HEK293T (cell line): ENCODE measurements around the gene APP.

Experiments
- BHLHE40 ChIP-seq: fragments of 450-650 bp; IDR thresholded peaks from 2 replicates; pipeline ENCODE4 v1.6.1; 2016; ENCODE audit warnings: mild to moderate bottlenecking, moderate library complexity, borderline replicate concordance
- ELF4 ChIP-seq: fragments of 450-650 bp; IDR thresholded peaks from 2 replicates; pipeline ENCODE4 v1.6.1; 2017; ENCODE audit warnings: antibody characterized with exemption
- FOXK2 ChIP-seq: fragments of 450-650 bp; IDR thresholded peaks from 2 replicates; pipeline ENCODE4 v1.6.1; 2016; ENCODE audit warnings: mild to moderate bottlenecking

- TF ChIP-seq BHLHE40 = no peak
- no peak for TF ChIP-seq FOXK2
- no peak for TF ChIP-seq ELF4
These were observed 53.1 kb downstream of the APP start for GRCh38 chr21:26117324-26117971.
